Measurements from ENCODE around the gene GPN1.

- TF ChIP-seq CTCF (conservative IDR thresholded peaks at IDR 0.05) (no peak), EZH2 (IDR thresholded peaks at IDR 0.05; ENCODE audit: low read depth) (no peak)
Measured at GRCh38 chr2:27613985-27614384, 14.9 kb upstream of the GPN1 start.
